ENCODE results near the gene PUDP. TPM values are rescaled to one million over a fixed set of nuclear protein-coding genes. Genes with fewer than 3 reads are reported as not detected.
"Not testable (repeated sequence)": the region's sequence is repeated elsewhere in the genome, so short reads cannot be mapped to it uniquely, and the experiment has no call there.

The PUDP gene
- total RNA-seq, 6 experiments from 2014 or later, result 8.8 to 18.4 (median 11.8) TPM

GRCh38 chrX:7190157-7190556, 42.2 kb upstream of the PUDP start:
- ATAC-seq (no peak), DNase-seq (no peak)
- no peaks in the 10 kb centered on the region for H3K27me3 ChIP-seq
- no peaks in the 10 kb centered on the region for H3K4me1 ChIP-seq
- no peak overlapping the region for H3K27ac ChIP-seq
- H3K4me3 ChIP-seq, result no peak overlapping the region
- H3K9me3 ChIP-seq, result no peaks in the 10 kb centered on the region
- TF ChIP-seq POLR2A (IDR thresholded peaks at IDR 0.05), result no peak
- TF ChIP-seq CTCF (IDR thresholded peaks at IDR 0.05), result no peak
- intact Hi-C loops (cut with DNase I), result no loop called here
- WGBS (ENCODE audit: insufficient coverage, low coverage, low lambda C conversion rate, missing lambda C conversion rate), result 91% methylated on average over 2 of the region's 2 CpGs
- H3K36me3 ChIP-seq, result peaks cover 0 to 1% (median 0%) of the 10 kb centered on the region in 4 donors

GRCh38 chrX:7188672-7189071, 40.7 kb upstream of the PUDP start:
- H3K4me3 ChIP-seq, result no peak overlapping the region

GRCh38 chrX:7184816-7185215, 36.9 kb upstream of the PUDP start:
- Histone ChIP-seq H3K36me3 (no peaks in the 10 kb centered on the region), H3K27me3 (no peaks in the 10 kb centered on the region), H3K4me3 (no peak overlapping the region), H3K4me1 (no peaks in the 10 kb centered on the region), H3K27ac (no peak overlapping the region), H3K9me3 (no peaks in the 10 kb centered on the region)
- TF ChIP-seq POLR2A (IDR thresholded peaks at IDR 0.05) (no peak), CTCF (IDR thresholded peaks at IDR 0.05) (no peak)
- no peak for DNase-seq
- ATAC-seq, result no peak
- 88% methylated on average over 3 of the region's 3 CpGs for WGBS (ENCODE audit: insufficient coverage, low coverage, low lambda C conversion rate, missing lambda C conversion rate)
- intact Hi-C loops (cut with DNase I), result no loop called here

More at GRCh38 chrX:7188672-7189071, 40.7 kb upstream of the PUDP start:
- DNase-seq (no peak), ATAC-seq (no peak)
- TF ChIP-seq CTCF (IDR thresholded peaks at IDR 0.05), result no peak
- TF ChIP-seq POLR2A (IDR thresholded peaks at IDR 0.05), result no peak
- Histone ChIP-seq H3K27ac (no peak overlapping the region), H3K9me3 (no peaks in the 10 kb centered on the region), H3K36me3 (no peaks in the 10 kb centered on the region), H3K27me3 (no peaks in the 10 kb centered on the region), H3K4me1 (no peaks in the 10 kb centered on the region)
- WGBS (ENCODE audit: insufficient coverage, low coverage, low lambda C conversion rate, missing lambda C conversion rate), result 93% methylated on average over 2 of the region's 2 CpGs
- intact Hi-C loops (cut with DNase I), result no loop called here

- TF ChIP-seq CTCF (IDR thresholded peaks at IDR 0.05), result no peak
- no peak for TF ChIP-seq POLR2A (IDR thresholded peaks at IDR 0.05)
Measured at GRCh38 chrX:7179446-7179845, 31.5 kb upstream of the PUDP start.

GRCh38 chrX:7178859-7179258, 30.9 kb upstream of the PUDP start:
- H3K36me3 ChIP-seq; intact Hi-C loops (cut with DNase I); H3K4me3 ChIP-seq; H3K4me1 ChIP-seq; DNase-seq; H3K9me3 ChIP-seq; H3K27me3 ChIP-seq; H3K27ac ChIP-seq; ATAC-seq: not testable (repeated sequence)
- 81% methylated on average over 2 of the region's 2 CpGs for WGBS (ENCODE audit: insufficient coverage, low coverage, low lambda C conversion rate, missing lambda C conversion rate)

More at GRCh38 chrX:7179446-7179845, 31.5 kb upstream of the PUDP start:
- no peaks in the 10 kb centered on the region for H3K27me3 ChIP-seq
- H3K4me1 ChIP-seq, result no peaks in the 10 kb centered on the region
- H3K27ac ChIP-seq, result no peak overlapping the region
- no peaks in the 10 kb centered on the region for H3K36me3 ChIP-seq
- ATAC-seq (no peak), DNase-seq (no peak)
- no peaks in the 10 kb centered on the region for H3K9me3 ChIP-seq
- no peak overlapping the region for H3K4me3 ChIP-seq
- 88% methylated on average over 2 of the region's 2 CpGs for WGBS (ENCODE audit: insufficient coverage, low coverage, low lambda C conversion rate, missing lambda C conversion rate)
- intact Hi-C loops (cut with DNase I), result no loop called here
